Upper lobe of left lung (tissue), 4 donors: Measurements from ENCODE around the gene CDC45.

ENCODE experiments used
- POLR2A ChIP-seq, 4 donors: fragments of 450-650 bp; IDR thresholded peaks; one replicate each; pipeline ENCODE4 v1.5.1; 2016 to 2017; ENCODE audit warnings: antibody characterized with exemption in 4 of 4, mild to moderate bottlenecking in 2 of 4
- POLR2AphosphoS5 ChIP-seq, 2 donors: sonication (generic); formaldehyde crosslinking; IDR thresholded peaks; one replicate each; pipeline ENCODE4 v1.5.1; 2017; ENCODE audit warnings: antibody characterized with exemption in 2 of 2
- TF ChIP-seq, protein P1 (sequence below), 6 experiments: fragments of 450-650 bp in 4 of 6; fragments of 200-600 bp in 2 of 6; sonication (generic) in 2 of 6; IDR thresholded peaks; one replicate each; pipeline ENCODE4 v1.5.1; 2016 to 2019; ENCODE audit warnings: antibody characterized with exemption in 6 of 6

DNA sequence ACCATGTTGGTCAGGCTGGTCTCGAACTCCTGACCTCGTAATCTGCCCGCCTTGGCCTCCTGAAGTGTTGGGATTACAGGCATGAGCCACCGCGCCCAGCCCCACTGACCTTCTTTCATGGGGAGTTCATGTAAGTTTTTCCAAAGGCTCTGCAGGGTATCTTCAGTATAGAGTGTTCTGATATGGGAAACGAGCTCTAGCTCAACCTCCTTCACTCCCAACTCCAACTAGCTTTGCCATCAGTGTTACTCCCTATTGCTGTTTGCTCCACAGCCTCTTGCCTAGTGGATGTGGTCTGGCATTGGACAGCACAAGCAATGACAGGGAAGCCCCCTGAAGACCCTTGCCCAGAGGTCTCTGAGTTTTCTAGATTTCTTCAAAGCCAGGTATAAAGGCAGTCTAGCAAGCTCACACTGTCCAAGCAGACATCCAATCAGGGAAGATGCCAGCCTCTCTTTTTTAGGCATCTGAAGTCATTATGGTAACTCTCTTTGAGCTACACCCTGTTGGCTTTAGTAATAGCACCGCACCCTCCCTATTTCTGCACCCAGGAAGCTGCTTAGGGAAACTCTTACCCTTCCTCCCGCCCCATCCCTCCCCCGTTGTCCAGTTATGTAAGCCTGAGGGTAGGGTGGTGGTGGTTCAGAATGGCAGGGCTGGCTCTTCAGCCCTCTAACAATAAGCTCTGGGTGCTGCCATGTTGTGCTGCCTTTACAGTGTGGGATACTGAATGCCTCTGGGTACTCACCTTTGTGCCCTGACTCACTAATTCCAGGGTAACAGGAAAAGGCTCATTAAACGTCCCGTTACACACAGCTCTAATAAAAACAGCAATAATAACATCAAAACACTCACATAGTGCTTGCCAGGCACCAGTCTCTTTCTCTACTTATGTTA lies 85.9 kb downstream of the CDC45 start:
- TF ChIP-seq POLR2A (IDR thresholded peaks at IDR 0.05) (no peak), POLR2AphosphoS5 (IDR thresholded peaks at IDR 0.05) (no peak)
- TF ChIP-seq, protein P1, sequence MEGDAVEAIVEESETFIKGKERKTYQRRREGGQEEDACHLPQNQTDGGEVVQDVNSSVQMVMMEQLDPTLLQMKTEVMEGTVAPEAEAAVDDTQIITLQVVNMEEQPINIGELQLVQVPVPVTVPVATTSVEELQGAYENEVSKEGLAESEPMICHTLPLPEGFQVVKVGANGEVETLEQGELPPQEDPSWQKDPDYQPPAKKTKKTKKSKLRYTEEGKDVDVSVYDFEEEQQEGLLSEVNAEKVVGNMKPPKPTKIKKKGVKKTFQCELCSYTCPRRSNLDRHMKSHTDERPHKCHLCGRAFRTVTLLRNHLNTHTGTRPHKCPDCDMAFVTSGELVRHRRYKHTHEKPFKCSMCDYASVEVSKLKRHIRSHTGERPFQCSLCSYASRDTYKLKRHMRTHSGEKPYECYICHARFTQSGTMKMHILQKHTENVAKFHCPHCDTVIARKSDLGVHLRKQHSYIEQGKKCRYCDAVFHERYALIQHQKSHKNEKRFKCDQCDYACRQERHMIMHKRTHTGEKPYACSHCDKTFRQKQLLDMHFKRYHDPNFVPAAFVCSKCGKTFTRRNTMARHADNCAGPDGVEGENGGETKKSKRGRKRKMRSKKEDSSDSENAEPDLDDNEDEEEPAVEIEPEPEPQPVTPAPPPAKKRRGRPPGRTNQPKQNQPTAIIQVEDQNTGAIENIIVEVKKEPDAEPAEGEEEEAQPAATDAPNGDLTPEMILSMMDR (IDR thresholded peaks at IDR 0.05): no peak
